GM19328 (cell line): ENCODE measurements around the gene REG3G.
A peak's percentile ranks its signal among the peaks of the same experiment; 100 is the strongest.

ENCODE experiments used
- ATAC-seq: cut with Tn5 transposase; IDR thresholded peaks from one replicate; pipeline ENCODE4 v1.9.1; 2021; ENCODE audit warnings: mild to moderate bottlenecking, moderate library complexity; ENCODE audit not compliant: unreplicated experiment

The REG3G gene

DNA sequence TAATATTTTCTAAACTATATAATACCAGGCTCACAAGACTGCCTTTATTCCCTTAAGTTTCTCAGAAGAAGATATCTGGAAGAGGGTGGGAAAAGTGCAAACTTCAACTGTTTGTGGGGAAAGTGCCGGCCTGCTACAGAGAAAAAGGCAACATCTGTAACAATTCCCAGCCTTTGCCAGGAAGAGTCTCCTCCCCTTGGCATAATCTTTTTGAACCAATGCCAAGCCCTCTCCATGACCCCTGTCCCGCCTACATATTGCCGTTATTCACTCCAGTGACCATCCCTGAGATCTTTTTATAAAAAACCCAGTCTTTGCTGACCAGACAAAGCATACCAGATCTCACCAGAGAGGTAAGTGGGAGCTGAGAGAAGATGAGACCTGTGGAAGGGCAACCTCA is at the start of gene REG3G:
Gene REG3G, plus strand, starts transcription at position 282 of the 400 bp plus-strand sequence. CDS start 392 bp downstream, outside the sequence.
- ATAC-seq: no peak

- peak; percentile 97 for ATAC-seq
These were observed 47.8 kb upstream of the REG3G start for GRCh38 chr2:78977661-78978145.

- no peak for ATAC-seq
These were observed 47.2 kb upstream of the REG3G start for GRCh38 chr2:78978340-78978739.

DNA sequence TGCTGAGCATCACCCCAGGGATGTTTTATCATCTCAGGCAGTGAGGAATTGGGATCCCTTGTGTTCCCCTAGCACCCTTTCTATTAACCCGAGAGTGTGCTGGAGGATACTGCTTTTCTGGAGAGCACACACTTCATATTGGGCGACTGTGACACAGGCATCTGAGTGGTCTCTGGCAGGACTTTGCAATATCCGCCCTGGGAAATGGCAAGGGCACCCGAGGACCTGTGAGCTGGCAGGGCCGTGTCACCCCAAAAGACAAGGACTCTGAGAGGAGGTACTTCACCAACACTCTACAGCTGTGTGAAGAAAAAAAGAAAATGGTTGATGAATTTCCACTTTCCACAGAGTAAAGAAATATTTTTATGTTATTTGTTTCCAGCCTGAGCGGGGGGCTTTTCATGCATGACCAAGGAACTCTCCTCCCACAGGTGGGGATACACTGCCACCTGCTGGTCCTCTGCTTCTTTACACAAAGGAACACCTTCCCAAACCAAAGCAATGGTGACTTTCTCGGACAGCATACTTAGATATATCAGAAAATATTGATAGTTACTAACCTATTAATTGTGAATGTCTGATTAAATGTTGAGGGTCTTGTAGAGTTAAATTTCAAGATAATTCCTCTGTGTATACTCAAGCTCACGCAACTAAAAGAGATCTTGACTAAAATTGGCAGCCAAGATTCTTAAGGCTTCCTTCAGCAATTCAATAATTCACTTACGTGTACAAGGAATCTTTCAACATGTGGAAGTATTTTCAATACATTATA is 45.9 kb upstream of the REG3G start:
- no peak for ATAC-seq

DNA sequence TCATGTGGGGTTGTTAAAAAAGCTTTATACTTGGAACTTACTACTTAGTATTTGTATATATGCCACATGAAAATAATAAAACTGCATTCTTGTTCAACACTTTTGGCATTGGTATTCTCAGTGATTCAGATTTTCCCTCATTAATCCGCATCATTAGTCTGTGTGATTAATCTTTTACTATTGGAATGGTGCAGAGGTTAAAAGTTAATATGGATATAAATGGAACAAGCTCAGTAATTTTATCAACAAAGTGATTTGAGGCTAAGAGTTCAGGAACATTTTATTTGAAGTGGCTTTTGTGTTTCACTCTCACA is 45.4 kb upstream of the REG3G start:
- ATAC-seq: no peak

- ATAC-seq: no peak
These were observed 44.6 kb upstream of the REG3G start for GRCh38 chr2:78980871-78981270.

- ATAC-seq: no peak
These were observed 42.7 kb upstream of the REG3G start for GRCh38 chr2:78982638-78983330.

- no peak for ATAC-seq
These were observed 41.1 kb upstream of the REG3G start for GRCh38 chr2:78984386-78984785.

DNA sequence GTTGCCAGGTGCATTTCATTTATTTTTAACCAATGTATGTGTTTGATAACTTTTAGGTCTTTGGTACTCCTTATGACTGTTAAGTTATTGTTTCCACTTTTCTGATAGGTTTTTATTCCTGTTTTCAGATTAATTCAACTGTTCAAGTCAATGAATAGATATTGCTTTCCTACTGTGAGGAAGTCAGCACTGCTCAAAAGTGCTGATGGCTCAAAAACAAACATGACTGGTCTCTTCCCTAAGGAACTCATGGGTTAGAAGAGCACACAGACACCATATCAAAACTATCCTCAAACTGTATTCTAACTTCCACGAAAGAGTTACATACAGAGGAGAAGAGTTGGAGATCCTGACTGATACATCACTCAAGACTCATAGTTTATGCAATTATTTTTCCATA is 39.9 kb upstream of the REG3G start:
- ATAC-seq: no peak

DNA sequence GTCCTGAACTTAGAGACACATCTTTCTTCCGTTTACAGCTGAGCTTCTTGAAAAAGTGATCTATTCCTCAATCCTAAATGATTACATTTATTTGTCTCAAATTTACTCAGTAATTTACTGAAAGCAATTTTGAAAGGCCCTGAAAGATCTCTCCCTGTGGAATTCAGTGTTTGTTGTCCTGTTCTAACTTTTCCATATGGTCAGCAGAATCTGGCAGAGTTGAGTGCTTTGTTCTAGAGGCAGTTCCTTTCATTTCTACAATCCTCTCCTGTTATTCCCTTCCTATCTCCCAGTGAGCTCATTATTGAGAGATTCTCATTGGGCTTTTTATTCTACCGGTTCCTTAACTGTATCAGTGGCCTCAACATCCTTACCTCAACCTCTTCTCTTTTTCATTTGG is 36.5 kb upstream of the REG3G start:
- ATAC-seq: no peak

GRCh38 chr2:78992451-78992806 is 33.1 kb upstream of the REG3G start:
- no peak for ATAC-seq

DNA sequence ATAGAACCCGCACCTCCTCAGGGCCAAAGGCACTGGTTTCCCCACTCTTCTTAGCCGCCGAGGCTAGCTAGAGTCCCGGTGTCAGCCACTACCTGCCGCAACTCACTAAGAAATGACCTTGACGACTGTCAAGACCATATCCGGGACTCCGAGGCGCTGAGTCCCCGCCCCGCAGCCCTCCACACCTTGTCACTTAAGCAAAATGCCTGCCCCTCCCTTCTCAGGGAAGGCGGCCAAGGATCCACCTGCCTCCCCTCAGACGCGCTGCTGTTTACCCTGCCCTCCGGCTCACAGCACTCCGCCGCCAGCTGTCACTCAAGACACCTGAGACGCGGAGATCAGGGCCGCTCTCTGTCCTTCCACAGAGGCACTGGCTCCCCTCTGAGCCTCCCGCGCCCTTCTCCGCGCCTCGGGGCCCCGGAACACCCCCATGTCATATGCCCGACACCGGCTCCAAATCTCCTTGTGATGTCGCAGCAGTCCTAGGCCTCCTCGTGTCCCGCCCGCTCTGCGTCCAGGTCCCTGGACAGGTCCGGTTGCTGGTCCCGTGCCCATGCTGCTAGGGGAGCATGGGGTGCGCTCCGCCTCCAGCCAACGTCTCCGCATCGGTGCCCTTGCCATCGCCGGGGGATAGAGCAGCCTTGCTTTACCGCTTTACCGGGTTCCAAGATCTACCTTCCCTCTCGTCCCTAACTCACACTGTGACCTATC is 32.5 kb upstream of the REG3G start:
- no peak for ATAC-seq

- no peak for ATAC-seq
These were observed 31.9 kb upstream of the REG3G start for GRCh38 chr2:78993518-78994148.

GRCh38 chr2:78994789-78995188 is 30.7 kb upstream of the REG3G start:
- ATAC-seq: no peak

- ATAC-seq: no peak
These were observed 26.1 kb upstream of the REG3G start for GRCh38 chr2:78999406-78999805.

GRCh38 chr2:79000008-79000576 is 25.4 kb upstream of the REG3G start:
- ATAC-seq: no peak

DNA sequence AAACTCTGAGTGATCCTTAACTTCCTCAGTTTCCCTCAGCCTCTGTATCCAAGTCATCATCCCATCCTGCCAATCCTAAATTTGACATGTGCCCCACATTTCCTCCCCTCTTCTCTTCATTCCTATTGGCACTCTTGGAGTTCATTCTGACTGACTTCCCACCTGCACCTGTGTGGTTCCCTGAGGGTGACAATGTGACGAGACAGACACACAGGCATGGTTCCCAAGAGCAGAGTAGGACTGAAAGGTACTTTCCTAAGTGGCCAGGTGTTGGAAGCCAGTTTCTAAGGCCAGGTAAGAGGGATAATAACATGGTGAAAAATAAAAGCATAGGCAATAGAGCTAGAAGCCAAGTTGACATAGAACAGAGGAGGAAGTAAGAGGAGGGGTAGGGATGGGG is 24.2 kb upstream of the REG3G start:
- no peak for ATAC-seq

- no peak for ATAC-seq
These were observed 20.8 kb upstream of the REG3G start for GRCh38 chr2:79004680-79005079.

- no peak for ATAC-seq
These were observed 20.3 kb upstream of the REG3G start for GRCh38 chr2:79005216-79005615.

DNA sequence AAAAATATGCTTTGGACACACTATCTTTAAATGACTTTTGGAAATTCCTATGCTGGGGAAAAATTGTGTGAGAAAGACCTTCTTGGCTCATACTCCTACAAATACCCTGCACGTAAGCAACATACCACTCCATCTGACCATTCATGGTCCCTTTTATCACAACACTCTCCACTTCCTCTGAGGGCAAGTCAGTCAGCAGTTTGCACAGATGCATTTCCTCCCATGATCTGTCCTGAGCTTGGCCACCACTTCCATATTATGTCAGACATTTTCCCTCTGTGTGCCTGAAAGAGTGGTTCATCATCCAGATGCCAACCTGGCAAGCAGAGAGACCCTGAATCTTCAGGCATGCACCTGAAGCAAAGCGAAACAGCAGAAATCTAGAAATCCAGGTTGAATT is 16.1 kb upstream of the REG3G start:
- no peak for ATAC-seq

DNA sequence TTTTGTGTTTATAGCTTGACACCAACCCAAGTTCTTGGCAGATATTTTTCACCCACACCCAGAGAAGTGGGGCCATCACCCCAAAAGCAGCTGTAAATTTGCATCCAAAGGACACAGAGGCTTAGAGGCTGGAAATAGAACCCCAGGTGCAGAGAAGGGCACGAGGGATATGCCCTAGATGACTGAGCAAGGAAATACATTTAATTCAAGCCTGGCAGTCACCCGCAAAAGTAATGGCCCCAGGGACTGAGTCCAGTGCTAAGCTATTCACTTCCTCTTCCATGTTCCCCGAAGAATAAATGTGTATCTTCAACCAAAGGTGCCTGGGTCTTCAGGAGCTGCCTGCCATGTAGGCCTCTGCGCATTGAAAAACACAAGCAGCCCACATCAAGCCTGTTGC is 14.0 kb upstream of the REG3G start:
- no peak for ATAC-seq
